ENCODE measurements around the gene HSP90AB1. TPM values are rescaled to one million over a fixed set of nuclear protein-coding genes. Genes with fewer than 3 reads are reported as not detected.

The HSP90AB1 gene
- total RNA-seq, 1 donor = 832 TPM

- no peak for TF ChIP-seq CTCF (IDR thresholded peaks at IDR 0.05; ENCODE audit: insufficient read depth, low read length)
- no peak overlapping the region for H3K4me3 ChIP-seq (ENCODE audit: low read depth, low read length)
- DNase-seq (ENCODE audit: low read depth) = no peak
These were observed 20.3 kb upstream of the HSP90AB1 start for GRCh38 chr6:44226368-44227147.

GRCh38 chr6:44227148-44227793, 19.6 kb upstream of the HSP90AB1 start:
- DNase-seq (ENCODE audit: low read depth) = no peak
- H3K4me3 ChIP-seq (ENCODE audit: low read depth, low read length) = no peak overlapping the region
- no peak for TF ChIP-seq CTCF (IDR thresholded peaks at IDR 0.05; ENCODE audit: insufficient read depth, low read length)

GRCh38 chr6:44228031-44228430, 18.9 kb upstream of the HSP90AB1 start:
- H3K4me3 ChIP-seq (ENCODE audit: low read depth, low read length) = no peak overlapping the region
- no peak for DNase-seq (ENCODE audit: low read depth)
- TF ChIP-seq CTCF (IDR thresholded peaks at IDR 0.05; ENCODE audit: insufficient read depth, low read length) = no peak

- TF ChIP-seq CTCF (IDR thresholded peaks at IDR 0.05; ENCODE audit: insufficient read depth, low read length) = no peak
- H3K4me3 ChIP-seq (ENCODE audit: low read depth, low read length) = no peak overlapping the region
- DNase-seq (ENCODE audit: low read depth) = no peak
These were observed 18.5 kb upstream of the HSP90AB1 start for GRCh38 chr6:44228433-44228832.

GRCh38 chr6:44228836-44229235, 18.1 kb upstream of the HSP90AB1 start:
- no peak overlapping the region for H3K4me3 ChIP-seq (ENCODE audit: low read depth, low read length)
- no peak for TF ChIP-seq CTCF (IDR thresholded peaks at IDR 0.05; ENCODE audit: insufficient read depth, low read length)
- DNase-seq (ENCODE audit: low read depth) = no peak

- no peak for DNase-seq (ENCODE audit: low read depth)
- H3K4me3 ChIP-seq (ENCODE audit: low read depth, low read length) = no peak overlapping the region
- TF ChIP-seq CTCF (IDR thresholded peaks at IDR 0.05; ENCODE audit: insufficient read depth, low read length) = no peak
These were observed 17.4 kb upstream of the HSP90AB1 start for GRCh38 chr6:44229376-44230033.
